ENCODE measurements around the gene ACOT13. TPM values are rescaled to one million over a fixed set of nuclear protein-coding genes. Genes with fewer than 3 reads are reported as not detected.
A peak's percentile ranks its signal among the peaks of the same experiment; 100 is the strongest.
"Not testable (repeated sequence)": the region's sequence is repeated elsewhere in the genome, so short reads cannot be mapped to it uniquely, and the experiment has no call there.

The ACOT13 gene
- total RNA-seq, 2 experiments from 2014 or later = 28.9 to 33.6 TPM

GRCh38 chr6:24666097-24666640, 708 bp upstream of the ACOT13 start:
- intact Hi-C loops (cut with micrococcal nuclease) = no loop called here
- ATAC-seq (peak; percentile 38), DNase-seq (peak; percentile 54)
- Mint-ChIP-seq H3K9me3 (peaks cover 8% of the 10 kb centered on the region), H3K4me3 (peak overlapping the region; percentile 91), H3K36me3 (ENCODE audit: low read depth) (peaks cover 52% of the 10 kb centered on the region), H3K4me1 (ENCODE audit: low read depth) (peaks cover 37% of the 10 kb centered on the region), H3K27me3 (no peaks in the 10 kb centered on the region), H3K27ac (peak overlapping the region; percentile 99)
- TF ChIP-seq CTCF (IDR thresholded peaks at IDR 0.05) = no peak
- ChIA-PET POLR2A (interaction anchor here (0.6 to 3.4 kb wide), 8 partner anchors 8 to 119 kb away, joined by 3 to 15 read pairs (median 4); partner anchors contain the start of genes C6orf62 and KIAA0319), CTCF (interaction anchor here (0.8 to 2.9 kb wide), 13 partner anchors 11 to 352 kb away, joined by 3 to 11 read pairs (median 5); no protein-coding TSS in a partner anchor)

GRCh38 chr6:24667378-24667803, 514 bp downstream of the ACOT13 start:
- intact Hi-C loops (cut with micrococcal nuclease) = no loop called here
- peak; percentile 41 for TF ChIP-seq CTCF (IDR thresholded peaks at IDR 0.05)
- ATAC-seq (no peak), DNase-seq (no peak)
- Mint-ChIP-seq H3K27ac (peak overlapping the region; percentile 99), H3K4me1 (ENCODE audit: low read depth) (peaks cover 33% of the 10 kb centered on the region), H3K9me3 (peaks cover 9% of the 10 kb centered on the region), H3K4me3 (peak overlapping the region; percentile 91), H3K27me3 (no peaks in the 10 kb centered on the region), H3K36me3 (ENCODE audit: low read depth) (peaks cover 45% of the 10 kb centered on the region)
- CTCF ChIA-PET = interaction anchor here (0.8 to 2.9 kb wide), 15 partner anchors 9 to 350 kb away, joined by 3 to 11 read pairs (median 5); no protein-coding TSS in a partner anchor
- POLR2A ChIA-PET = interaction anchor here (0.9 to 3.4 kb wide), 6 partner anchors 9 to 118 kb away, joined by 3 to 15 read pairs (median 4); partner anchors contain the start of gene KIAA0319

- H3K27me3 Mint-ChIP-seq; intact Hi-C loops (cut with micrococcal nuclease); ATAC-seq; H3K27ac Mint-ChIP-seq: not testable (repeated sequence)
- Mint-ChIP-seq H3K36me3 (ENCODE audit: low read depth) (peaks cover 46% of the 10 kb centered on the region), H3K4me3 (peak overlapping the region; percentile 91), H3K4me1 (ENCODE audit: low read depth) (peaks cover 32% of the 10 kb centered on the region), H3K9me3 (peaks cover 14% of the 10 kb centered on the region)
- POLR2A ChIA-PET = interaction anchor here (3.4 kb wide), 1 partner anchor 14 kb away, joined by 15 read pairs; no protein-coding TSS in a partner anchor
- CTCF ChIA-PET = interaction anchor here (1.2 to 2.9 kb wide), 3 partner anchors 83 to 88 kb away, joined by 3 to 11 read pairs (median 4); no protein-coding TSS in a partner anchor
- peak; percentile 12 for DNase-seq
Measured at GRCh38 chr6:24668066-24668996, 1.5 kb downstream of the ACOT13 start.

- POLR2A ChIA-PET = no interaction called here
- Mint-ChIP-seq H3K4me3 (peak overlapping the region; percentile 91), H3K27me3 (no peaks in the 10 kb centered on the region), H3K4me1 (ENCODE audit: low read depth) (peaks cover 26% of the 10 kb centered on the region), H3K27ac (no peak overlapping the region), H3K36me3 (ENCODE audit: low read depth) (peaks cover 45% of the 10 kb centered on the region), H3K9me3 (peaks cover 14% of the 10 kb centered on the region)
- DNase-seq (no peak), ATAC-seq (no peak)
- intact Hi-C loops (cut with micrococcal nuclease) = no loop called here
- CTCF ChIA-PET = interaction anchor here (1.2 to 2.0 kb wide), 2 partner anchors 84 to 89 kb away, joined by 3 to 4 read pairs; no protein-coding TSS in a partner anchor
- TF ChIP-seq CTCF (IDR thresholded peaks at IDR 0.05) = no peak
Measured at GRCh38 chr6:24668997-24669361, 2.1 kb downstream of the ACOT13 start.

- Mint-ChIP-seq H3K4me1 (ENCODE audit: low read depth) (peaks cover 15% of the 10 kb centered on the region), H3K9me3 (peaks cover 14% of the 10 kb centered on the region), H3K36me3 (ENCODE audit: low read depth) (peaks cover 45% of the 10 kb centered on the region)
- POLR2A ChIA-PET; H3K27me3 Mint-ChIP-seq; H3K4me3 Mint-ChIP-seq; CTCF ChIA-PET; ATAC-seq; H3K27ac Mint-ChIP-seq; DNase-seq; intact Hi-C loops (cut with micrococcal nuclease): not testable (repeated sequence)
Measured at GRCh38 chr6:24670492-24670891, 3.6 kb downstream of the ACOT13 start.

GRCh38 chr6:24671077-24671476, 4.2 kb downstream of the ACOT13 start:
- Mint-ChIP-seq H3K9me3 (peaks cover 14% of the 10 kb centered on the region), H3K4me1 (ENCODE audit: low read depth) (peaks cover 11% of the 10 kb centered on the region), H3K36me3 (ENCODE audit: low read depth) (peaks cover 47% of the 10 kb centered on the region)
- POLR2A ChIA-PET; H3K27ac Mint-ChIP-seq; H3K27me3 Mint-ChIP-seq; CTCF ChIA-PET; ATAC-seq; H3K4me3 Mint-ChIP-seq; intact Hi-C loops (cut with micrococcal nuclease); DNase-seq: not testable (repeated sequence)
